Right atrium auricular region (tissue), 2 donors: Measurements from ENCODE around the gene EML6. TPM values are rescaled to one million over a fixed set of nuclear protein-coding genes. Genes with fewer than 3 reads are reported as not detected.
A peak's percentile ranks its signal among the peaks of the same experiment; 100 is the strongest.

Experiments used
- DNase-seq: peaks from one replicate; pipeline ENCODE4 v3.0.0-alpha.2; 2019; ENCODE audit warnings: low spot score
- H3K27ac ChIP-seq, 2 donors: fragments of 200-600 bp; sonication (generic); 1 replicate in 1 of 2; 2 replicates in 1 of 2; pipeline ENCODE4 v1.5.1; 2016 to 2019
- H3K27me3 ChIP-seq, 2 donors: fragments of 200-600 bp; sonication (generic); one replicate each; pipeline versions ENCODE4 v1.5.1 to v1.6.0; 2017 to 2019
- H3K36me3 ChIP-seq: fragments of 200-600 bp; sonication (generic); one replicate; pipeline ENCODE4 v1.5.1; 2016
- H3K4me1 ChIP-seq, 2 donors: fragments of 200-600 bp; sonication (generic); one replicate each; pipeline versions ENCODE4 v1.5.1 to v1.6.0; 2017 to 2019
- H3K4me3 ChIP-seq, 2 donors: fragments of 200-600 bp; sonication (generic); 1 replicate in 1 of 2; 2 replicates in 1 of 2; pipeline ENCODE4 v1.5.1; 2017 to 2019; ENCODE audit warnings: mild to moderate bottlenecking in 1 of 2, moderate library complexity in 1 of 2
- H3K9me3 ChIP-seq, 2 donors: fragments of 200-600 bp; sonication (generic); one replicate each; pipeline ENCODE4 v1.5.1; 2019
- CTCF ChIP-seq, 2 donors: fragments of 200-600 bp; sonication (generic); IDR thresholded peaks; one replicate each; pipeline ENCODE4 v1.5.1; 2019; ENCODE audit warnings: antibody characterized with exemption in 2 of 2
- total RNA-seq, 2 donors: library from RNA; depleted of rRNA; stranded (reverse); fragments of >200 nt; gene quantifications; one replicate each; pipeline ENCODE4 v1.1.0, GENCODE V29; 2016

The EML6 gene
- total RNA-seq: 1 to 10 TPM; 1.1 to 1.2 TPM

- TF ChIP-seq CTCF (IDR thresholded peaks at IDR 0.05): peak in 1 of 2 donors; percentile 49
- peak within 1 kb of the TSS; percentile 55 to 73 for H3K4me3 ChIP-seq
- no peaks in the 10 kb centered on the region for H3K9me3 ChIP-seq
These were observed at the start of gene EML6 for GRCh38 chr2:54723131-54723995. TSS of gene EML6 (plus strand) at chr2:54723662. CDS start at chr2:54725062, 1,400 bp downstream.

GRCh38 chr2:54675281-54675680 is 48.2 kb upstream of the EML6 start:
- no peak for DNase-seq
- no peak for TF ChIP-seq CTCF (IDR thresholded peaks at IDR 0.05)
- Histone ChIP-seq H3K36me3 (peaks cover 11% of the 10 kb centered on the region), H3K27me3 (no peaks in the 10 kb centered on the region), H3K27ac (peak overlapping the region in 1 of 2 donors; percentile 87), H3K9me3 (no peaks in the 10 kb centered on the region), H3K4me1 (peaks cover 0 to 31% of the 10 kb centered on the region in 2 donors), H3K4me3 (no peak overlapping the region)

More at GRCh38 chr2:54723131-54723995, at the start of gene EML6:
- no peaks in the 10 kb centered on the region for H3K36me3 ChIP-seq
- peak; percentile 96 for DNase-seq
- H3K4me1 ChIP-seq: peaks cover 0 to 10% of the 10 kb centered on the region in 2 donors
- H3K27me3 ChIP-seq: no peaks in the 10 kb centered on the region
- H3K27ac ChIP-seq: peak within 1 kb of the TSS; percentile 63 to 83

GRCh38 chr2:54675738-54676137 is 47.7 kb upstream of the EML6 start:
- TF ChIP-seq CTCF (IDR thresholded peaks at IDR 0.05): no peak
- DNase-seq: no peak
- no peaks in the 10 kb centered on the region for H3K27me3 ChIP-seq
- H3K4me3 ChIP-seq: no peak overlapping the region
- peaks cover 0 to 33% of the 10 kb centered on the region in 2 donors for H3K4me1 ChIP-seq
- peaks cover 7% of the 10 kb centered on the region for H3K36me3 ChIP-seq
- H3K9me3 ChIP-seq: no peaks in the 10 kb centered on the region
- H3K27ac ChIP-seq: peak overlapping the region in 1 of 2 donors; percentile 87

- Histone ChIP-seq H3K4me1 (peaks cover 0 to 35% of the 10 kb centered on the region in 2 donors), H3K9me3 (no peaks in the 10 kb centered on the region), H3K27me3 (no peaks in the 10 kb centered on the region), H3K36me3 (no peaks in the 10 kb centered on the region), H3K4me3 (no peak overlapping the region), H3K27ac (no peak overlapping the region)
- no peak for TF ChIP-seq CTCF (IDR thresholded peaks at IDR 0.05)
- no peak for DNase-seq
These were observed 46.8 kb upstream of the EML6 start for GRCh38 chr2:54676656-54677055.

GRCh38 chr2:54677476-54678265 is 45.8 kb upstream of the EML6 start:
- no peak for DNase-seq
- Histone ChIP-seq H3K4me1 (peaks cover 0 to 30% of the 10 kb centered on the region in 2 donors), H3K4me3 (no peak overlapping the region), H3K27me3 (no peaks in the 10 kb centered on the region), H3K36me3 (no peaks in the 10 kb centered on the region), H3K9me3 (no peaks in the 10 kb centered on the region), H3K27ac (no peak overlapping the region)
- TF ChIP-seq CTCF (IDR thresholded peaks at IDR 0.05): no peak
